Measurements from ENCODE around the gene MRC1.

Gene MRC1

GRCh38 chr10:17817790-17818189 is 8.6 kb downstream of the MRC1 start:
- TF ChIP-seq NFIC (IDR thresholded peaks at IDR 0.05) (no peak), TAF1 (IDR thresholded peaks at IDR 0.05; ENCODE audit: low read depth) (no peak), USF1 (IDR thresholded peaks at IDR 0.05) (no peak), RAD21 (IDR thresholded peaks at IDR 0.05; ENCODE audit: low read depth) (no peak), REST (IDR thresholded peaks at IDR 0.05; ENCODE audit: low read depth) (no peak), CREB1 (IDR thresholded peaks at IDR 0.05; ENCODE audit: low read depth) (no peak), EP300 (IDR thresholded peaks at IDR 0.05; ENCODE audit: borderline replicate concordance) (no peak), ZBTB7A (IDR thresholded peaks at IDR 0.05; ENCODE audit: low read depth) (no peak), FOXM1 (IDR thresholded peaks at IDR 0.05; ENCODE audit: borderline replicate concordance, low read depth) (no peak), MAX (IDR thresholded peaks at IDR 0.05) (no peak), TEAD4 (IDR thresholded peaks at IDR 0.05) (no peak), YY1 (IDR thresholded peaks at IDR 0.05; ENCODE audit: low read depth) (no peak), EGR1 (IDR thresholded peaks at IDR 0.05) (no peak), TCF12 (IDR thresholded peaks at IDR 0.05; ENCODE audit: low read depth) (no peak), CEBPB (IDR thresholded peaks at IDR 0.05) (no peak)

GRCh38 chr10:17819836-17820235 is 10.7 kb downstream of the MRC1 start:
- TF ChIP-seq FOXM1 (IDR thresholded peaks at IDR 0.05; ENCODE audit: borderline replicate concordance, low read depth) = no peak
- no peak for TF ChIP-seq NFIC (IDR thresholded peaks at IDR 0.05)
- TF ChIP-seq CEBPB (IDR thresholded peaks at IDR 0.05) = no peak
- no peak for TF ChIP-seq EGR1 (IDR thresholded peaks at IDR 0.05)
- no peak for TF ChIP-seq YY1 (IDR thresholded peaks at IDR 0.05; ENCODE audit: low read depth)
- no peak for TF ChIP-seq RAD21 (IDR thresholded peaks at IDR 0.05; ENCODE audit: low read depth)
- TF ChIP-seq REST (IDR thresholded peaks at IDR 0.05; ENCODE audit: low read depth) = no peak
- no peak for TF ChIP-seq USF1 (IDR thresholded peaks at IDR 0.05)
- no peak for TF ChIP-seq MAX (IDR thresholded peaks at IDR 0.05)
- TF ChIP-seq TCF12 (IDR thresholded peaks at IDR 0.05; ENCODE audit: low read depth) = no peak
- no peak for TF ChIP-seq ZBTB7A (IDR thresholded peaks at IDR 0.05; ENCODE audit: low read depth)

- TF ChIP-seq CREB1 (IDR thresholded peaks at IDR 0.05; ENCODE audit: low read depth) (no peak), USF1 (IDR thresholded peaks at IDR 0.05) (no peak), ZBTB7A (IDR thresholded peaks at IDR 0.05; ENCODE audit: low read depth) (no peak), RAD21 (IDR thresholded peaks at IDR 0.05; ENCODE audit: low read depth) (no peak), TCF12 (IDR thresholded peaks at IDR 0.05; ENCODE audit: low read depth) (no peak), YY1 (IDR thresholded peaks at IDR 0.05; ENCODE audit: low read depth) (no peak), FOXM1 (IDR thresholded peaks at IDR 0.05; ENCODE audit: borderline replicate concordance, low read depth) (no peak)
These were observed 11.8 kb downstream of the MRC1 start for GRCh38 chr10:17820943-17821342.

GRCh38 chr10:17821893-17822292 is 12.7 kb downstream of the MRC1 start:
- TF ChIP-seq CREB1 (IDR thresholded peaks at IDR 0.05; ENCODE audit: low read depth) = no peak
- no peak for TF ChIP-seq EGR1 (IDR thresholded peaks at IDR 0.05)
- TF ChIP-seq USF1 (IDR thresholded peaks at IDR 0.05) = no peak
- no peak for TF ChIP-seq CEBPB (IDR thresholded peaks at IDR 0.05)
- no peak for TF ChIP-seq EP300 (IDR thresholded peaks at IDR 0.05; ENCODE audit: borderline replicate concordance)
- no peak for TF ChIP-seq TAF1 (IDR thresholded peaks at IDR 0.05; ENCODE audit: low read depth)
- no peak for TF ChIP-seq TEAD4 (IDR thresholded peaks at IDR 0.05)
- no peak for TF ChIP-seq REST (IDR thresholded peaks at IDR 0.05; ENCODE audit: low read depth)
- no peak for TF ChIP-seq NFIC (IDR thresholded peaks at IDR 0.05)
- no peak for TF ChIP-seq MAX (IDR thresholded peaks at IDR 0.05)
- no peak for TF ChIP-seq ZBTB7A (IDR thresholded peaks at IDR 0.05; ENCODE audit: low read depth)
- no peak for TF ChIP-seq YY1 (IDR thresholded peaks at IDR 0.05; ENCODE audit: low read depth)
- TF ChIP-seq RAD21 (IDR thresholded peaks at IDR 0.05; ENCODE audit: low read depth) = no peak
- TF ChIP-seq FOXM1 (IDR thresholded peaks at IDR 0.05; ENCODE audit: borderline replicate concordance, low read depth) = no peak
